Right lobe of liver (tissue), 6 donors: ENCODE results near the gene ZNF282. TPM values are rescaled to one million over a fixed set of nuclear protein-coding genes. Genes with fewer than 3 reads are reported as not detected.
A peak's percentile ranks its signal among the peaks of the same experiment; 100 is the strongest.

ENCODE experiments used
- ATAC-seq, 4 donors: fragments of 200-7000 bp; cut with Tn5 transposase; one replicate each; pipeline ENCODE4 v1.9.1; 2020; ENCODE audit warnings: mild to moderate bottlenecking in 4 of 4, moderate library complexity in 4 of 4
- DNase-seq, 3 donors: peaks; one replicate each; pipeline ENCODE4 v3.0.0-alpha.2; 2020
- H3K27ac ChIP-seq, 3 donors: fragments of 200-600 bp; one replicate each; pipeline ENCODE4 v1.8.0; 2022
- H3K27me3 ChIP-seq, 2 donors: fragments of 200-600 bp; one replicate each; pipeline ENCODE4 v1.8.0; 2022
- H3K36me3 ChIP-seq, 4 donors: fragments of 200-600 bp; sonication (generic) in 1 of 4; one replicate each; pipeline versions ENCODE4 v1.5.1 to v1.8.0; 2017 to 2022; ENCODE audit warnings: control low read depth in 1 of 4
- H3K4me1 ChIP-seq, 4 donors: fragments of 200-600 bp; sonication (generic) in 1 of 4; one replicate each; pipeline versions ENCODE4 v1.5.1 to v1.8.0; 2017 to 2022; ENCODE audit warnings: control low read depth in 1 of 4
- H3K4me3 ChIP-seq, 3 donors: fragments of 200-600 bp; one replicate each; pipeline ENCODE4 v1.8.0; 2022
- H3K9me3 ChIP-seq, 4 donors: fragments of 200-600 bp; sonication (generic) in 1 of 4; one replicate each; pipeline versions ENCODE4 v1.5.1 to v1.8.0; 2017 to 2022; ENCODE audit warnings: control low read depth in 1 of 4
- POLR2A ChIP-seq: fragments of 450-650 bp; IDR thresholded peaks from one replicate; pipeline ENCODE4 v1.6.1; 2017; ENCODE audit warnings: antibody characterized with exemption, mild to moderate bottlenecking
- WGBS: methylation state at CpG from one replicate; pipeline ENCODE4 v1.1.6; 2018; ENCODE audit warnings: low coverage, low lambda C conversion rate; ENCODE audit not compliant: insufficient coverage; ENCODE audit errors: missing lambda C conversion rate; 5-methylcytosine and 5-hydroxymethylcytosine counted together
- intact Hi-C, 2 donors: fragments of 100-400 bp; cut with DNase I; formaldehyde crosslinking; loops; one replicate each; pipeline versions ENCODE4 v1.11.2 to v1.14.1; 2022
- total RNA-seq, 6 experiments: library from RNA; depleted of rRNA in 2 of 6; stranded (reverse); fragments of >200 nt in 2 of 6; fragmentation: NEBNext Ultra II Directional in 3 of 6; extraction: Animal tissue kit (Norgen Biotek cat#: 25700) in 3 of 6; gene quantifications; one replicate each; pipeline versions ENCODE4 v1.1.0 to v1.2.4, GENCODE V29; 2016 to 2023
- TF ChIP-seq, protein P1 (sequence below), 4 donors: fragments of 200-600 bp in 3 of 4; fragments of 450-650 bp in 1 of 4; IDR thresholded peaks; one replicate each; pipeline versions ENCODE4 v1.5.1 to v1.8.0; 2016 to 2022; ENCODE audit warnings: antibody characterized with exemption in 4 of 4, mild to moderate bottlenecking in 2 of 4
- donor health status: DM: no; HTN: yes; CAD: no.
- donor health status: DM: no; HTN: no; CAD: no.
- donor health status: DM: no; HTN: no; CAD: no.
- donor health status: DM: no; HTN: yes; CAD: no.
- donor health status: DM: no; HTN: yes; CAD: no.

The ZNF282 gene
- total RNA-seq, 6 experiments from 2014 or later = 7.1 to 13.2 (median 10.0) TPM

DNA sequence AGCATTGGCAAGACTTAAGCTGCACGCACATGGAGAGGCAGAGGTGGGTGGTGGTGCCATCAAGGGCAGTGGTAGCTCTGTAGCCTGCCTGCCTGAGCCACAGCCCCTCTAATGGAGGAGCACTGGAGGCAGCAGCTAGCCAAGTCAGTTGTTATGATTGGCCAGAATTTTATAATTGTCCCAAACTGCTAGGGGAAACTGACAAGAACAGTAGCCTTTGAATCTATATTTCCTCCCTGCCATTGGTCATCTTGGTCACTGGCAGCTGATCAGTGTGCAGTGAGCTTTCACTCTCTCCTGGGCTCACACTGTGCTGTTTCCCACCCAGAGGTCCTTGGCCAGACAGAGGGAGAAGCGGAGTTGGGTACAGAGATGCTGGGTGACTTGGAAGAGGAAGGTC, 57.0 kb downstream of the ZNF282 start:
- no peak overlapping the region for H3K4me3 ChIP-seq
- DNase-seq = no peak
- no peak overlapping the region for H3K27ac ChIP-seq
- H3K9me3 ChIP-seq = no peaks in the 10 kb centered on the region
- intact Hi-C loops = no loop called here
- no peak for ATAC-seq
- no peaks in the 10 kb centered on the region for H3K27me3 ChIP-seq
- no peak for TF ChIP-seq POLR2A
- TF ChIP-seq, protein P1, sequence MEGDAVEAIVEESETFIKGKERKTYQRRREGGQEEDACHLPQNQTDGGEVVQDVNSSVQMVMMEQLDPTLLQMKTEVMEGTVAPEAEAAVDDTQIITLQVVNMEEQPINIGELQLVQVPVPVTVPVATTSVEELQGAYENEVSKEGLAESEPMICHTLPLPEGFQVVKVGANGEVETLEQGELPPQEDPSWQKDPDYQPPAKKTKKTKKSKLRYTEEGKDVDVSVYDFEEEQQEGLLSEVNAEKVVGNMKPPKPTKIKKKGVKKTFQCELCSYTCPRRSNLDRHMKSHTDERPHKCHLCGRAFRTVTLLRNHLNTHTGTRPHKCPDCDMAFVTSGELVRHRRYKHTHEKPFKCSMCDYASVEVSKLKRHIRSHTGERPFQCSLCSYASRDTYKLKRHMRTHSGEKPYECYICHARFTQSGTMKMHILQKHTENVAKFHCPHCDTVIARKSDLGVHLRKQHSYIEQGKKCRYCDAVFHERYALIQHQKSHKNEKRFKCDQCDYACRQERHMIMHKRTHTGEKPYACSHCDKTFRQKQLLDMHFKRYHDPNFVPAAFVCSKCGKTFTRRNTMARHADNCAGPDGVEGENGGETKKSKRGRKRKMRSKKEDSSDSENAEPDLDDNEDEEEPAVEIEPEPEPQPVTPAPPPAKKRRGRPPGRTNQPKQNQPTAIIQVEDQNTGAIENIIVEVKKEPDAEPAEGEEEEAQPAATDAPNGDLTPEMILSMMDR (IDR thresholded peaks at IDR 0.05) = no peak
- WGBS = 100% methylated on average over 1 of the region's 2 CpGs
- H3K4me1 ChIP-seq = no peaks in the 10 kb centered on the region
- H3K36me3 ChIP-seq = peaks cover 0 to 55% (median 29%) of the 10 kb centered on the region in 4 donors

DNA sequence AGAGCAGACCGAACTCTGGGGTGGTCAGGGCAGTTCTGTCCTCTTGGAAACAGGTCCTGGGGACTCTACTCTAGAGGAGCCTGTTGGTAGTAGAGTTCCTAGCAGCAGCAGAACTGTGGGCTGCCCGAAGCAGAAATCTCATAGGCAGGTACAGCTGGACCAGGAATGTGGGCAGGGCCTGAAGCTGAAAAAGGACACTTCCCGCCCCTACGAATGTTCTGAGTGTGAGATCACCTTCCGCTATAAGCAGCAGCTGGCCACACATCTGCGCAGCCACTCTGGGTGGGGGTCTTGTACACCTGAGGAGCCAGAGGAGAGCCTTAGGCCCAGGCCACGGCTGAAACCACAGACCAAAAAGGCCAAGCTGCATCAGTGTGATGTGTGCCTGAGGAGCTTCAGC, 58.3 kb downstream of the ZNF282 start:
- no peak for ATAC-seq
- peaks cover 0 to 55% (median 29%) of the 10 kb centered on the region in 4 donors for H3K36me3 ChIP-seq

DNA sequence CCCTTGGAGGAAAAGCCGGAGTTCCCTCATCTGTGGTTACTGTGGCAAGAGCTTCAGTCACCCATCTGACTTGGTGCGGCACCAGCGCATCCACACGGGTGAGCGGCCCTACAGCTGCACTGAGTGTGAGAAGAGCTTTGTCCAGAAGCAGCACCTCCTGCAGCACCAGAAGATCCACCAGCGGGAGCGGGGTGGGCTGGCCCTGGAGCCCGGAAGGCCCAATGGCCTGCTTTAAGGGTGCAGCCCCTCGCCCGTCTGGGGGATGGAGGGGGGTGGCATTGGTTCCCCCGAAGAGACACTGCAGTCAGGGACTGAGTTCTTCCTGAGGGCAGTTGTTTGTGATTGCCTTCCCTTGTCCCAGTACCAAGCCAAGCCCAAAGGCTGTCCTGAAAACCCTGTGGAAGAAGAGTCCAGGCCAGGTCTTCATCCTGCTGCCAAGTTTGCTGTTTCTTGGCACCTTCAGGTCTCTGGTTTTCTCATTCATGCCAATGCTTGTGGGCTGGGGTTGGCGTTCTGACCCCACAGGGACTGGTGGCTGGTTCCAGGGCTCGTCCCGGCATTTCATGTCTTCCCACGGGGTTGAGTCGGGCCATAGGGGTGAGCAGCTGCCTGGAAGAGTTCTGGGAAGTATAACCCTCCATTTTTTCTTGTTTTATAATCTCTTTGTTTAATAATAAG, 59.0 kb downstream of the ZNF282 start:
- Histone ChIP-seq H3K4me3 (no peak overlapping the region), H3K27me3 (no peaks in the 10 kb centered on the region), H3K27ac (no peak overlapping the region), H3K9me3 (no peaks in the 10 kb centered on the region), H3K4me1 (no peaks in the 10 kb centered on the region), H3K36me3 (peaks cover 0 to 55% (median 29%) of the 10 kb centered on the region in 4 donors)
- TF ChIP-seq, protein P1 (IDR thresholded peaks at IDR 0.05) = no peak
- TF ChIP-seq POLR2A = no peak
- peak in 1 of 4 donors; percentile 16 for ATAC-seq
- intact Hi-C loops = no loop called here
- WGBS = 88% methylated on average over 4 of the region's 16 CpGs
- DNase-seq = no peak

More for the DNA sequence above, 58.3 kb downstream of the ZNF282 start:
- Histone ChIP-seq H3K27me3 (no peaks in the 10 kb centered on the region), H3K9me3 (no peaks in the 10 kb centered on the region), H3K27ac (no peak overlapping the region), H3K4me1 (no peaks in the 10 kb centered on the region), H3K4me3 (no peak overlapping the region)
- TF ChIP-seq, protein P1 (IDR thresholded peaks at IDR 0.05) = no peak
- TF ChIP-seq POLR2A = no peak
- intact Hi-C loops = no loop called here
- WGBS = 100% methylated on average over 1 of the region's 7 CpGs
- DNase-seq = no peak

DNA sequence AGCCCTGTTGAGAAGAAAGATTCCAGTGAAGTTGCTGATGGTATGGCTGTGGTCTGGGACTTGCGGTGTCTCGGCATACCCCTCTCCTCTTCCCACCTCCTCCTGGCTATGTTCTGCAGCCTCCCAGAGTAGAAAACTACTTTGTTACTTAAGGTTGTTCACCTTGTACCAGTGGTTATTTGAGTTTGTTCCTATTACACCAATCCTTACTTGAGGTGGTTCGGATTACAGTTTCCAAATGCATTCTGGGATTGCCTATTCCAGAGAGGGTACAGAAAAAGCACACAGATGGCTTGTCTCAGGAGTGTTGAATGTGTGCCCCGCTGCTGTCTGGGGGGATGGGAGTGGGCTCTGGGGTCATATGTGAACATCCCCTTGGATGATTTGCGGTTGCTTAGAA, 59.8 kb downstream of the ZNF282 start:
- peaks cover 0 to 55% (median 28%) of the 10 kb centered on the region in 4 donors for H3K36me3 ChIP-seq
- H3K27me3 ChIP-seq = no peaks in the 10 kb centered on the region
- H3K9me3 ChIP-seq = no peaks in the 10 kb centered on the region
- WGBS = 95% methylated on average over 5 of the region's 5 CpGs
- no peak overlapping the region for H3K27ac ChIP-seq
- no peaks in the 10 kb centered on the region for H3K4me1 ChIP-seq
- DNase-seq = no peak
- intact Hi-C loops = no loop called here
- no peak overlapping the region for H3K4me3 ChIP-seq
- ATAC-seq = no peak
- TF ChIP-seq POLR2A = no peak
- TF ChIP-seq, protein P1 (IDR thresholded peaks at IDR 0.05) = no peak
